HAP-1 (cell line): Measurements from ENCODE around the gene PABPN1L.
"Not testable (repeated sequence)": the region's sequence is repeated elsewhere in the genome, so short reads cannot be mapped to it uniquely, and the experiment has no call there.

Source experiments
- DNase-seq, 2 experiments: peaks; one replicate each; pipeline ENCODE4 v3.0.0-alpha.2; 2016 to 2020; ENCODE audit warnings: low spot score in 2 of 2
- H3K27me3 ChIP-seq: fragments of 250-450 bp; sonication (Bioruptor Pico); 2 replicates; pipeline ENCODE4 v1.5.1; 2020; ENCODE audit warnings: low read depth, mild to moderate bottlenecking, moderate library complexity
- H3K36me3 ChIP-seq: fragments of 250-450 bp; sonication (Bioruptor Pico); replicated peaks from 2 replicates; pipeline ENCODE4 v1.5.1; 2020; ENCODE audit warnings: mild to moderate bottlenecking
- H3K4me1 ChIP-seq: fragments of 250-450 bp; sonication (Bioruptor Pico); 2 replicates; pipeline ENCODE4 v1.5.1; 2020; ENCODE audit warnings: mild to moderate bottlenecking
- H3K4me3 ChIP-seq: fragments of 250-450 bp; sonication (Bioruptor Pico); 2 replicates; pipeline ENCODE4 v1.5.1; 2020; ENCODE audit warnings: mild to moderate bottlenecking, moderate library complexity
- H3K9me3 ChIP-seq: fragments of 250-450 bp; sonication (Bioruptor Pico); 2 replicates; pipeline ENCODE4 v1.5.1; 2020; ENCODE audit warnings: mild to moderate bottlenecking, moderate library complexity
- in situ Hi-C: fragments of 300-500 bp; cut with MboI; formaldehyde crosslinking; loops from 3 replicates; pipeline ENCODE4 v1.14.3; 2020; ENCODE audit warnings: low sequenced_read_pairs, inconsistent platforms, mixed read lengths

PABPN1L gene

DNA sequence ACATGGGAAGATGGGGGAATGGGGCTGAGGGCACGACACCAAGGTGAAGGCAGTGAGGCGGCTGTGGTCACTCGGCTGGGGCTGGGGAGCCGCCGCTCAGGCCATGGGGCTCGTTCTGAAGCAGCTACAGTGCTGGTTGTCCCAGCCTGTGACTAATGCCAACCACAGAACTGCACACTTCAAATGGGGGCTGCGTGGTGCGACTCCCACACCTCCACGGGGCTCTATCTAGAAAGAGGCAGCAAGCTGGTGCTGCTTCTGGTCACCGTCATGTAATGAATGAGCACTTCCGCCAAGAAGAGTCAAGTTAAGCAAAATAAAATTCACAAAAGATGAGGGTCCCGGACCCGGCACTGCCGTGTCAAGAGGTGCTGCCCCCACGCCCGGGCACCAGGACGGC is 29.7 kb downstream of the PABPN1L start:
- Histone ChIP-seq H3K9me3 (no peaks in the 10 kb centered on the region), H3K4me1 (no peaks in the 10 kb centered on the region), H3K36me3 (no peaks in the 10 kb centered on the region), H3K27me3 (no peaks in the 10 kb centered on the region), H3K4me3 (no peak overlapping the region)
- DNase-seq = no peak
- in situ Hi-C loops = no loop called here

- no peak for DNase-seq
- Histone ChIP-seq H3K4me3 (no peak overlapping the region), H3K27me3 (no peaks in the 10 kb centered on the region), H3K4me1 (no peaks in the 10 kb centered on the region), H3K9me3 (no peaks in the 10 kb centered on the region), H3K36me3 (no peaks in the 10 kb centered on the region)
- in situ Hi-C loops = no loop called here
These were observed 30.6 kb downstream of the PABPN1L start for GRCh38 chr16:88835818-88836217.

DNA sequence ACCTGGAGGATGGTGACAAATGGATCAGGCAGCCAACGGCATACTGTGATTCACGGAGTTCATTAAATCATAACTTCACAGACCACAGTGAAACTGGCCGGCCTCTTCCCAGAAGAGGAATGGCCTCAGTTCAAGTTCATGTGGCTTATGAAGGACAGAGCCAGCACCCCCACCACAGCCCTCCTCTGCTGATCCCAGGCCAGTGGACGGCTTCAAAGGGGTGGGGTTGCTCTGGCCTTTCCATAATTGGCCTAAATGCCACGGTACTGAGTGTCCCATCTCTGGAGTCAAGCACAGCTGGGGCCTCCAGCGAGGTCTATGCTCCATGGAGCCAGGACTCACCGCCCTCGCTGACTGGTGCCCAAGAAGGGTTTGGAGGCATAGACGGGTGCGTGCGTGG is 31.1 kb downstream of the PABPN1L start:
- no peak overlapping the region for H3K4me3 ChIP-seq
- in situ Hi-C loops = no loop called here
- H3K36me3 ChIP-seq = no peaks in the 10 kb centered on the region
- no peaks in the 10 kb centered on the region for H3K9me3 ChIP-seq
- DNase-seq = no peak
- no peaks in the 10 kb centered on the region for H3K4me1 ChIP-seq
- no peaks in the 10 kb centered on the region for H3K27me3 ChIP-seq

DNA sequence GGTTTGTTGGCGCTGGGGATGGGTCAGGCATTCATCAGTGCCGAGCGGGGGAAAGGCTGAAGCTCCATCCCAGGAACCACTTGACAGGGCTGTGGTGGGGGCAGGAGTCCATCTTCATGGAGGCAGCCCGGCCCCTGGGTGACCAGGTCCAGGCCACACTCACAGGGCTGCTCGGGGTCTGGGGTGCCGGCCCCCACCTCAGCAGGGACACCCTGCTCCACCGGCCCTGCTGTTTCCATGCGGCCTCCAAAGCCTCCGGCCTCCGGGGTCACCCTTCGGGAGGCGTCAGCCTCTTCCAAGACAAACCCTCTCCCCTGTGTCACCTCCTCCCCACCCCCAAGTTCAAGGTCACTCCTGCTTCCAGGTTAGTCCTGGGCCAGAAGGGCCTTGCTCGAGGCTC is 31.8 kb downstream of the PABPN1L start:
- no peak for DNase-seq
- Histone ChIP-seq H3K9me3 (no peaks in the 10 kb centered on the region), H3K4me3 (no peak overlapping the region), H3K4me1 (no peaks in the 10 kb centered on the region), H3K36me3 (no peaks in the 10 kb centered on the region), H3K27me3 (no peaks in the 10 kb centered on the region)
- in situ Hi-C loops = no loop called here

DNA sequence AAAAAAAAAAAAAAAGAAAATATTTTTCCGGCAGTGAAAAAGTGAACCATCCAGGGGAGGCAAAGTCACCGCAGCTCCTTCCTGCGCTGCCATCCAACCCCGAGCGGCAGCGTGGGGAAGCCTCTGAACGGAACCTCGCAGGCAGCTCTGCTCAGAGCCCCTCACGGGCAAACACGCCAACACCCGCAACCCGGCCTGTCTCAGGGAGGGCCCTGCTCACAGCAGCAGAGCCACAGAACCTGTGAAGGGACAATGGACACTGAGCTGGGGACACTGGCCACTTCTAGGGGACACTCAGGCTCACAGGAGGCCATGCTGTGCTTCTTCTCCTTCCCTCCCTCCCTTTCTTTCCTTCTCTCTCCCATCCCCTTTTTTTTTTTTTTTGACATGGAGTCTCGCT is 33.4 kb downstream of the PABPN1L start:
- Histone ChIP-seq H3K27me3 (no peaks in the 10 kb centered on the region), H3K4me3 (no peak overlapping the region), H3K9me3 (no peaks in the 10 kb centered on the region), H3K36me3 (no peaks in the 10 kb centered on the region), H3K4me1 (no peaks in the 10 kb centered on the region)
- in situ Hi-C loops = no loop called here
- DNase-seq = no peak

DNA sequence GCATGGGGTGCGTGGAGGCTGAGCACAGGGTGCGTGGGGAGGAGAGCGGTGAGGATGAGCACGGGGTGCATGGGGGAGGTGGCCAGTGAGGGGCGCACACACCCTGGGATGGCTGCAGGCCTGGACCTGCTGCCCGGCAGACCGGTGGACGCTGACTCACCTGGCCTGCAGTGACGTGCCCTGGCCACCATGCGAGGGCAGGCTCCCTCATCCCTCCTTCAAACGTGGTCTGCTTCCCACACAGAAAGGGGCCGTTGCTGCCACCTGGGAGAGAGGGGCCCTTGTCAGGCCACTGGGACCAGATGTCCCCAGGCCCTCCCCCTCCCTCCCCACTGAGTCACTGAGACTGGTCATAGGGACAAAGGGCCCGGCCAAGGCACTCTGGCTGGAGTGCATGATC is 34.6 kb downstream of the PABPN1L start:
- Histone ChIP-seq H3K9me3 (no peaks in the 10 kb centered on the region), H3K4me3 (no peak overlapping the region), H3K36me3 (no peaks in the 10 kb centered on the region), H3K4me1 (no peaks in the 10 kb centered on the region), H3K27me3 (no peaks in the 10 kb centered on the region)
- DNase-seq = no peak
- in situ Hi-C loops = no loop called here

DNA sequence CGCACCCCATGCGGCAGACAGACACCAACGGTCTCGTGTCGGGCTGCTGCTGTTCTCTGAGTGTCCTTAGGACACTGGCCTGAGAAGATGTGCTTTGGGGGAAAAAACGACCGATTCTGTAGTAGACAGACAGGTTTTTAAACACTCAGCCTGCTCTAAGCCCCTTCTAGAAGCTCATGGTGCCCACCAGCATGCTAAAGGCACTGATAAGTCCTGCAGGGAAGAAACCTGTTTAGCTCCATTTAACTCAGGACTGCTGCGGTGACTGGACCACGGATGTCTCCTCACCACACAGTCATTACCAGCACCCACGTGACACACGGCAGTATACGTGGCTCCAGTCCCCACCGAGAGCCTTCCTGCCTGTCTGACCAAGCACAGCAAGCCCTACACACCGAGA is 35.7 kb downstream of the PABPN1L start:
- no peak overlapping the region for H3K4me3 ChIP-seq

DNA sequence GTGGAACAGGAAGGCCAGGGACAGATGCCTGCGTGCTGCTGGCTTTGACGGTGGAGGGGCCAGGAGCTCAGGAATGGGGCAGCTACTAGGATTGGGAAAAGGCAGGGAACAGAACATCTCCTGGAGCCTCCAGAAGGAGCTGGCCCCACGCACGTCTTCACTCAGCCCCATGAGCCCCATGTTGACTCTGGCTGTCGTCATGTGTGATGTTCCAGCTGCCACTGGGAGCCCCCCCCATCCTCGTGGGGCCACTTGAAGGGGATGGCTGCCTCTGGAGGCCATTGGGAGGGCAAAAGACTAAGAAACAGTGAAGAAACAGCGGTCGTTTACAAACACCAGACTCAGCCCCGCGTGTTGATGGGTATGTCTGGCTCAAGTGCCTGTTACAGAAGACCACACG is 36.2 kb downstream of the PABPN1L start:
- Histone ChIP-seq H3K27me3 (no peaks in the 10 kb centered on the region), H3K4me3 (no peak overlapping the region), H3K36me3 (no peaks in the 10 kb centered on the region), H3K4me1 (no peaks in the 10 kb centered on the region), H3K9me3 (no peaks in the 10 kb centered on the region)
- in situ Hi-C loops = no loop called here
- DNase-seq = no peak

More for the DNA sequence above, 35.7 kb downstream of the PABPN1L start:
- in situ Hi-C loops = no loop called here
- Histone ChIP-seq H3K27me3 (no peaks in the 10 kb centered on the region), H3K9me3 (no peaks in the 10 kb centered on the region), H3K36me3 (no peaks in the 10 kb centered on the region), H3K4me1 (no peaks in the 10 kb centered on the region)
- no peak for DNase-seq

GRCh38 chr16:88828711-88829110 is 37.7 kb downstream of the PABPN1L start:
- Histone ChIP-seq H3K36me3 (no peaks in the 10 kb centered on the region), H3K27me3 (no peaks in the 10 kb centered on the region), H3K4me1 (no peaks in the 10 kb centered on the region), H3K4me3 (no peak overlapping the region), H3K9me3 (no peaks in the 10 kb centered on the region)
- DNase-seq = no peak
- in situ Hi-C loops = no loop called here

DNA sequence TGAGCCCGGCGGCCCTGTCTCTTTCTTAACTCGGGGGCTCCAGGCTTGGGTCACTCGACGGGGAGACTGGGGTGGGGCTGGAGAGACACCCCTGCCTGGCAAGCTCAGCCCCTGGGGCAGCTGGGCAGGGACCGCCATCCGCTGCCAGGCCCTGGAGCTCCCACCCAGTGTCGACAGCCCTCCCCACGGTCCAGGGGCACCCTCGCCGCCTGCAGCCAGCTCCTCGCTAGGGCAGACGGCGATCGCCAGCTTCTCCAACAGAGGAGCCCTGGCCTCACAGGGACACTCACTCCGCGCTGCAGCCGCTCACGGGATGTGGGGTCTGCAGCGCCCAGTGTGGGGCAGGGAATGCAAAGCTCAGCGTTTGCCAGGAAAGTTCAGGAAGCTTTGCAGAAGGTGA is 38.7 kb downstream of the PABPN1L start:
- in situ Hi-C loops = no loop called here
- Histone ChIP-seq H3K9me3 (no peaks in the 10 kb centered on the region), H3K27me3 (no peaks in the 10 kb centered on the region), H3K36me3 (no peaks in the 10 kb centered on the region), H3K4me1 (no peaks in the 10 kb centered on the region), H3K4me3 (no peak overlapping the region)
- no peak for DNase-seq

GRCh38 chr16:88826070-88826840 is 40.2 kb downstream of the PABPN1L start:
- H3K36me3 ChIP-seq = no peaks in the 10 kb centered on the region
- no peaks in the 10 kb centered on the region for H3K27me3 ChIP-seq
- H3K9me3 ChIP-seq = no peaks in the 10 kb centered on the region
- DNase-seq = no peak
- in situ Hi-C loops = no loop called here
- H3K4me3 ChIP-seq = no peak overlapping the region
- no peaks in the 10 kb centered on the region for H3K4me1 ChIP-seq

GRCh38 chr16:88825146-88825545 is 41.3 kb downstream of the PABPN1L start:
- no peak for DNase-seq
- H3K4me1 ChIP-seq = no peaks in the 10 kb centered on the region
- no peaks in the 10 kb centered on the region for H3K36me3 ChIP-seq
- no peak overlapping the region for H3K4me3 ChIP-seq
- in situ Hi-C loops = no loop called here
- no peaks in the 10 kb centered on the region for H3K27me3 ChIP-seq
- H3K9me3 ChIP-seq = no peaks in the 10 kb centered on the region

DNA sequence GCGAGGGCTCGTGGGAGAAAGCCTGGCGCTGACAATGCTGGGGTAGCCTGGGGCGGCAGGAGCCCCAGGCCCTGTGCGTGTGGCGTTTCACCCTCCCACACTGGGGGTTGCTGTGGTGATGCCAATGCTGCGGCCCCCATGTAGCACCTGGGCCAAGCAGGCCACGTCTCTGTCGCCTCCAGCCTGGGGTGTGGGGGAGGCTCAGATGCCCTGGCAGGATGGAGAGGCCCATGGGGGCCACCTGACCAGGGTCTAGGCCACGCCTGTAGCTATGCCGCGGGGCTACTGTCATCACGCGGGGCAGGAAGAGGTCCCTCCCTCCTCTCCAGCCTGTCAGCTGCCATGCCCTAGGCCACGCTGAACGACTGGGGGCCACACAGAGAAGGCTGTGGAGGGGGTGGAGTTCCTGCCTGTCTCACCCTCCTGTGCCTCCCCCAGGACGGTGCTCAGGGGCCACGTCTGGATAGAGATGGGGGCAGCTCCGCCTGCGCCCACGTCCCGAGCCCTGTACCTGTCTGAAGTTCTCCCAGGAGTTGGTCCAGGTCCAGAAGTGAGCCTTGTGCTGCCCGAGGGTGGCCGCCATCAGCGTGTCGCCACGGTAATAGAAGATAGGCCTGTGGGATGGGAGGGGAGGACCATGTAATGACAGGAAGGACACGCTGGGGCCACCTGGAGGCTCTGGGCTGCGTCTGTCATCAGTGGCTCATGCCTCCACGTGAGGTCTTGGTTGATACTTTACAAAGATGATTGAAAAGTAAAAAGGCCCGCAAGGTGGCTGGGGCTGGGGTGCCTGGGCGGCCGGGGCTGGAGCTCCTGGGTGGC is 42.0 kb downstream of the PABPN1L start:
- H3K4me3 ChIP-seq = no peak overlapping the region
- no peak for DNase-seq
- no peaks in the 10 kb centered on the region for H3K9me3 ChIP-seq
- in situ Hi-C loops = loop anchor here (25.0 kb wide), 1 partner anchor 738 kb away; the partner anchor contains the start of gene RPL13
- H3K27me3 ChIP-seq = no peaks in the 10 kb centered on the region
- no peaks in the 10 kb centered on the region for H3K36me3 ChIP-seq
- H3K4me1 ChIP-seq = no peaks in the 10 kb centered on the region

DNA sequence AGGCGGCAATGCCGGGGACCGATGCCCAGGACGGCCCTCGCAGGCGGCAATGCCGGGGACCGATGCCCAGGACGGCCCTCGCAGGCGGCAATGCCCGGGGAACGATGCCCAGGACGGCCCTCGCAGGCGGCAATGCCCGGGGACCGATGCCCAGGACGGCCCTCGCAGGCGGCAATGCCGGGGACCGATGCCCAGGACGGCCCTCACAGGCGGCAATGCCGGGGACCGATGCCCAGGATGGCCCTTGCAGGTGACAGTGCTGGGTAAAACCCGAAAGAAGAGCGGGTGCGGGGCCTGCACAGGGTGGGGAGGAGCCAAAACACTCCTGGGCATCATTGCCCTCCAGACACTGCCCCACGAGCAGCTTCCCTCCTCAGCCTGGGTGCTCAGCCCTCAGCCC is 42.8 kb downstream of the PABPN1L start:
- H3K4me1 ChIP-seq, H3K27me3 ChIP-seq, H3K4me3 ChIP-seq, DNase-seq, H3K9me3 ChIP-seq, H3K36me3 ChIP-seq: not testable (repeated sequence)
- in situ Hi-C loops = loop anchor here (25.0 kb wide), 1 partner anchor 739 kb away; the partner anchor contains the start of gene RPL13
